Embryonic facial prominence (tissue), 1 donor: Measurements from ENCODE around the gene SUB1.

Source experiments
- DNase-seq: peaks from one replicate; pipeline ENCODE4 v3.0.0-alpha.2; 2016; ENCODE audit errors: extremely low spot score

SUB1 gene

DNA sequence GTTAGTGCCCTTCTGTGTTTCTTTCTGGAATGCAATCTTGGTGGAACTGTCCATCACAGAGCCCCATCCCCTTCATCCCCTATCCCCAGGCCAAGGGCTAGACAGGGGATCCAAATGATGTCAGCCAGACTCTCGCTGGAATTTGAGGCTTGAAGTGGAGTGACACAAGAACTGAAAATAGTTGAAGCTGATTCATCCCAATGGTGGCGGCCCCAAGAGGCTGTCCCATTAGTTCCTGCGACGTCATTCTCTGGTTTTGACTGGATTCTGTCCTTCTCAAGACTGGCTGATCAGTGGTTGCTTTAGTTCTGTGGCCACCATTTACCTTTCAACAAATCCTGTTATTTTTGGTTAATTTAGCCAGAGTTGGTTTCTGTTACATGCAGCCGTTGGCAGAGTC is 59.9 kb downstream of the SUB1 start:
- no peak for DNase-seq

DNA sequence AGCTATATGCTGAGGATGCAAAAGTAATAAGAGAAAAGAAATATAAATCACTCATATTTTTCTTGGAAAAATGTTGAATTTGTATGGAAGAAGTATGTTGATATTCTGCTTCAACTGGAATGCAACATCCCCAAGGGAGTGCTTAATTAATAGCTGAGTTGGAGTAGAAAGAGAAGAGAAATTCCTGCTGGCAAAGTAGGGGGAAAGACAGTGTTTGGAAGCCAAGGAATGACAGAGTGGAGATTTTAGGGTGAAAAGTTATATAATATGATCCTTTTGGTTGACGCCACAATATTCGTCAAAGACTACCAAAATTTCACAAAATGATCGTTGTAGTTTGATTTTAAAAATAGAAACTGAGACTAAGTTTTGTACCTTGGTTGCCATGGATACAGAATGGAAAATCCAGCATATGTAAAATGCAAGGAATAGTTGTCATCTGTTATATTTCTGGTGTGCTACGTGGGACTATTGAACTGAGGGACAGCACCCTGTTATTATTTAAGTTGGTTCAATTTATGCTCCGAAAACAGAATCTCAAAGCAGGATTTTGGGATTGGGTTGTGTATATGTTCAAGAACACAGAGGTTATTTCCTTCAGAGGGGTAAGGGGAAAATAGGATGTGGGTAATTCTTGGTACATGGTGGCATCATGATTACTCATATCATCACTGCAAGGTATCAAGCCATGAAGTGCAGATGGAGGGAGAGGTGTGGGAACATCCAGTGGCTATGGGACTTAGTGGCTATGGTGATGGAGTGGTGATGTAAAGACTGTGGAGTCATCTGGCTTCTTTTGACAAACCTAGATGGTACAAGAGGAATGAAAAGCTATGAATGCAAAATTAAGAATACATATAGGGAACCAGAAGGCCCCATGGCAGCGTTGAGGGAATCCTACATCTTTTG is 61.0 kb downstream of the SUB1 start:
- no peak for DNase-seq

DNA sequence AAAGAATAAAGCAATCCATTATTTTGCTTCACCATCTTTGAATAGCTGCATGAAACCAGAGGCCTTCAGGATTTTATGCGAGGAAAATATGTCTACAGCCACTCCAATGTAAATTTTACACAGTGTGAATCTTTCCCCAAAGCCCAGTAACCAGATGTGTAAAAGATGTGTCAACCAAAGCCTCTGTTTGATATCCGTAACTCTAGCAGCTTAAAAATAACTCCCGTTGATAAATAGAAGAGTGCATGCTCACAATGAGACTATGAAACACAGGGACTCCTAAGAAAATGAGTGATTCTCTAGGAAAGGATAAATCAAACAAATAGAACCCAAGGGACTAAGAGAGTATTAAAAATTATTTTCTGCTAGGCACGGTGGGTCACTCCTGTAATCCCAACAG is 65.7 kb downstream of the SUB1 start:
- DNase-seq, result no peak

DNA sequence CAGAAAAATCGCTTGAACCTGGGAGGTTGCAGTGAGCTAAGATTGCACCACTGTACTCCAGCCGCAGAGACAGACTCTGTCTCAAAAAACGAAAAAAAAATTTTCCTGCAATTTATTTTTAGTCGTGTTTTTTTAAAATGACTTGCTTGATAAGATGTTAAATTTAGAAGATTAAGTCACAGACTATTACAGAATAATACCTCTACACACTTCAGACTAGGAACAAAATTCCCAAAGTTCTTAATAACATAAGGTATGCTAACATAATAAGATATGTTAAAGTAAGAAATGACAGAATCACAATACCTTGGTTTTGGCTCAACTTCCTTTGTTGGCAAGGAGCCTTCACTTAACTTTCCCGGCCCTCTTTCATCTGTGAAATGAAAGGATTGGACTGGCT is 66.3 kb downstream of the SUB1 start:
- DNase-seq, result no peak
